ENCODE results near the gene EFCAB6. TPM values are rescaled to one million over a fixed set of nuclear protein-coding genes. Genes with fewer than 3 reads are reported as not detected.

EFCAB6 gene
- total and polyA plus RNA-seq, 10 donors = 0.07 to 2.8 (median 0.78) TPM

DNA sequence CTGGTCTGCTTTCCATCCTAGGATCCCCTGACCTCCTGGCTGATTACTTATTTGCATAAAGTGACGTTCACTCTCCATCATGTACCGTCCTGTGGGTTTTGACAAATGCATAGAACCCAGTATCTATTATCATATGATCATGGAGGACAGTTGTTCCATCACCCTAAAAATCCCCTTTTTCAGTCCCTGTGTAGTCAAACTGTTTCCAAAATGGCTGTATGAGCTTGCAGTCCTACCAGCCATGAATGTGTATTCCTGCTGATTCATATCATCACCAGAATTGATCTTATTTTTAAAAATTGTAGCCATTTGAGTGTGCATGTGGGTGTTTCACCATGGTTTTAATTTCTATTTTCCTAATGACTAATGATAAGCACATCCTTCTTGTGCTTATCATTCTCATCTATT is 291.5 kb downstream of the EFCAB6 start:
- Histone ChIP-seq H3K4me3 (no peak overlapping the region), H3K27ac (no peak overlapping the region), H3K27me3 (replicated peaks in 1 of 7) (peaks cover 0 to 32% (median 0%) of the 10 kb centered on the region in 7 donors), H3K4me1 (no peaks in the 10 kb centered on the region), H3K36me3 (no peaks in the 10 kb centered on the region), H3K9me3 (no peaks in the 10 kb centered on the region)
- WGBS, 5 donors = 37 to 65% (median 49%) methylated on average over 2 of the region's 2 CpGs
- intact Hi-C loops (cut with DNase I; ENCODE audit: low total_unique reads) = no loop called here
- no peak for DNase-seq
- TF ChIP-seq POLR2AphosphoS5 (IDR thresholded peaks at IDR 0.05) (no peak), POLR2A (IDR thresholded peaks at IDR 0.05) (no peak)
- TF ChIP-seq, protein P1, sequence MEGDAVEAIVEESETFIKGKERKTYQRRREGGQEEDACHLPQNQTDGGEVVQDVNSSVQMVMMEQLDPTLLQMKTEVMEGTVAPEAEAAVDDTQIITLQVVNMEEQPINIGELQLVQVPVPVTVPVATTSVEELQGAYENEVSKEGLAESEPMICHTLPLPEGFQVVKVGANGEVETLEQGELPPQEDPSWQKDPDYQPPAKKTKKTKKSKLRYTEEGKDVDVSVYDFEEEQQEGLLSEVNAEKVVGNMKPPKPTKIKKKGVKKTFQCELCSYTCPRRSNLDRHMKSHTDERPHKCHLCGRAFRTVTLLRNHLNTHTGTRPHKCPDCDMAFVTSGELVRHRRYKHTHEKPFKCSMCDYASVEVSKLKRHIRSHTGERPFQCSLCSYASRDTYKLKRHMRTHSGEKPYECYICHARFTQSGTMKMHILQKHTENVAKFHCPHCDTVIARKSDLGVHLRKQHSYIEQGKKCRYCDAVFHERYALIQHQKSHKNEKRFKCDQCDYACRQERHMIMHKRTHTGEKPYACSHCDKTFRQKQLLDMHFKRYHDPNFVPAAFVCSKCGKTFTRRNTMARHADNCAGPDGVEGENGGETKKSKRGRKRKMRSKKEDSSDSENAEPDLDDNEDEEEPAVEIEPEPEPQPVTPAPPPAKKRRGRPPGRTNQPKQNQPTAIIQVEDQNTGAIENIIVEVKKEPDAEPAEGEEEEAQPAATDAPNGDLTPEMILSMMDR (IDR thresholded peaks at IDR 0.05 in 8 of 11, conservative IDR thresholded peaks at IDR 0.05 in 3 of 11) = no peak

- H3K27me3 ChIP-seq (replicated peaks in 1 of 7) = peaks cover 0 to 47% (median 0%) of the 10 kb centered on the region in 7 donors
- intact Hi-C loops (cut with DNase I; ENCODE audit: low total_unique reads) = no loop called here
- peak; percentile 62 for DNase-seq
- no peak overlapping the region for H3K27ac ChIP-seq
- no peaks in the 10 kb centered on the region for H3K4me1 ChIP-seq
- no peaks in the 10 kb centered on the region for H3K9me3 ChIP-seq
- TF ChIP-seq POLR2AphosphoS5 (IDR thresholded peaks at IDR 0.05) = no peak
- TF ChIP-seq, protein P1 (IDR thresholded peaks at IDR 0.05 in 8 of 11, conservative IDR thresholded peaks at IDR 0.05 in 3 of 11) = no peak
- no peak for TF ChIP-seq POLR2A (IDR thresholded peaks at IDR 0.05)
- H3K4me3 ChIP-seq = no peak overlapping the region
- H3K36me3 ChIP-seq = no peaks in the 10 kb centered on the region
- WGBS, 5 donors = 77 to 91% (median 86%) methylated on average over 14 of the region's 14 CpGs
Measured at GRCh38 chr22:43516996-43517635, 295.0 kb downstream of the EFCAB6 start.

- peaks cover 0 to 40% (median 0%) of the 10 kb centered on the region in 7 donors for H3K27me3 ChIP-seq (replicated peaks in 1 of 7)
- TF ChIP-seq POLR2AphosphoS5 (IDR thresholded peaks at IDR 0.05) (no peak), POLR2A (IDR thresholded peaks at IDR 0.05) (no peak)
- TF ChIP-seq, protein P1 (IDR thresholded peaks at IDR 0.05 in 8 of 11, conservative IDR thresholded peaks at IDR 0.05 in 3 of 11) = no peak
- intact Hi-C loops (cut with DNase I; ENCODE audit: low total_unique reads) = no loop called here
- DNase-seq = no peak
- H3K9me3 ChIP-seq = no peaks in the 10 kb centered on the region
- no peak overlapping the region for H3K4me3 ChIP-seq
- H3K36me3 ChIP-seq = no peaks in the 10 kb centered on the region
- H3K4me1 ChIP-seq = no peaks in the 10 kb centered on the region
- WGBS, 5 donors = 74 to 88% (median 85%) methylated on average over 14 of the region's 14 CpGs
- H3K27ac ChIP-seq = no peak overlapping the region
Measured at GRCh38 chr22:43516386-43516785, 295.7 kb downstream of the EFCAB6 start.

DNA sequence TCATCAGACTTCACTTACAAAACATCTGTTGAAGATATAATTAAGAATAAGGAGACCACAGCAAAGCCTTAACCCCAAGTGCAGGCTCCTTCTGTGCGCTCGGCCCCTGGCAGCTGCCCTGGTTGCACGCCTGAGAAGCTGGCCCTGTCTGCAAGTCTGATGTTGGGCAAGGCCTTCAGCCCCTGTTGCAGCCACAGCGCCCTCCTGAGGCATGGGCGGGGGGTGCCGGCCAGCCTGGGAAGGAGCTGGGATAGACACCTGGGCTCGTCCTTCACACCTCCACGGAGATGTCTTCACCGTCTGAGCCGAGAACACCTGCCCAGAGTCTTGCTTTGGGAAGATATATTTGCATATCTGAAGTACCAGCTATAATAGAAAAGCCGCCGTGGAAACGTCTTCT is 296.2 kb downstream of the EFCAB6 start:
- H3K36me3 ChIP-seq = no peaks in the 10 kb centered on the region
- H3K4me1 ChIP-seq = no peaks in the 10 kb centered on the region
- TF ChIP-seq, protein P1 (IDR thresholded peaks at IDR 0.05 in 8 of 11, conservative IDR thresholded peaks at IDR 0.05 in 3 of 11) = no peak
- TF ChIP-seq POLR2AphosphoS5 (IDR thresholded peaks at IDR 0.05) (no peak), POLR2A (IDR thresholded peaks at IDR 0.05) (no peak)
- intact Hi-C loops (cut with DNase I; ENCODE audit: low total_unique reads) = no loop called here
- no peak overlapping the region for H3K27ac ChIP-seq
- no peak overlapping the region for H3K4me3 ChIP-seq
- peaks cover 0 to 38% (median 0%) of the 10 kb centered on the region in 7 donors for H3K27me3 ChIP-seq (replicated peaks in 1 of 7)
- WGBS, 5 donors = 65 to 71% (median 69%) methylated on average over 13 of the region's 13 CpGs
- no peaks in the 10 kb centered on the region for H3K9me3 ChIP-seq
- DNase-seq = no peak
